Ovary (tissue), 9 donors: ENCODE measurements around the gene NAMPT. TPM values are rescaled to one million over a fixed set of nuclear protein-coding genes. Genes with fewer than 3 reads are reported as not detected.

ENCODE experiments used
- DNase-seq, 5 donors: peaks; one replicate each; pipeline ENCODE4 v3.0.0-alpha.2; 2019 to 2020
- H3K27ac ChIP-seq, 2 donors: fragments of 200-600 bp; one replicate each; pipeline versions ENCODE4 v1.5.1 to v1.8.0; 2019 to 2022
- H3K27me3 ChIP-seq: fragments of 200-600 bp; one replicate; pipeline ENCODE4 v1.8.0; 2022
- H3K36me3 ChIP-seq: fragments of 200-600 bp; sonication (generic); one replicate; pipeline ENCODE4 v1.5.1; 2019
- H3K4me1 ChIP-seq: one replicate; pipeline ENCODE4 v1.8.1; 2013; ENCODE audit warnings: mild to moderate bottlenecking, moderate library complexity; ENCODE audit not compliant: insufficient read depth
- H3K4me3 ChIP-seq: fragments of 200-600 bp; sonication (generic); one replicate; pipeline ENCODE4 v1.5.1; 2017
- H3K9me3 ChIP-seq, 2 donors: fragments of 200-600 bp in 1 of 2; sonication (generic) in 1 of 2; one replicate each; pipeline versions ENCODE4 v1.5.1 to v1.8.1; 2013 to 2019; ENCODE audit warnings: mild to moderate bottlenecking in 1 of 2, moderate library complexity in 1 of 2
- CTCF ChIP-seq, 3 donors: fragments of 450-650 bp in 2 of 3; fragments of 200-600 bp in 1 of 3; IDR thresholded peaks; one replicate each; pipeline versions ENCODE4 v1.5.1 to v1.8.0; 2016 to 2022; ENCODE audit warnings: antibody characterized with exemption in 3 of 3, mild to moderate bottlenecking in 1 of 3
- EP300 ChIP-seq: sonication (generic); formaldehyde crosslinking; IDR thresholded peaks from one replicate; pipeline ENCODE4 v1.6.1; 2017; ENCODE audit warnings: antibody characterized with exemption
- POLR2A ChIP-seq: fragments of 450-650 bp; IDR thresholded peaks from one replicate; pipeline ENCODE4 v1.6.1; 2017; ENCODE audit warnings: antibody characterized with exemption, mild to moderate bottlenecking, moderate library complexity
- WGBS, 3 donors: extraction: QIAGEN DNeasy Blood & Tissue Kit in 1 of 3; methylation state at CpG; one replicate each; pipeline versions ENCODE4 v1.1.5 to v1.1.7; 2013 to 2017; 5-methylcytosine and 5-hydroxymethylcytosine counted together
- intact Hi-C, 4 donors: fragments of 100-400 bp; cut with DNase I; formaldehyde crosslinking; loops; one replicate each; pipeline versions ENCODE4 v1.11.0 to v1.15.1; 2022 to 2023
- polyA plus RNA-seq, 2 donors: library from polyadenylated mRNA; stranded (reverse); fragments of 200-250 nt in 1 of 2; fragments of 350-450 nt in 1 of 2; fragmentation: Illumina TruSeq in 1 of 2; extraction: RNeasy Lipid Tissue Mini Kit (QIAGEN cat#74804) in 1 of 2; gene quantifications; one replicate each; pipeline ENCODE4 v1.2.3, GENCODE V29; 2013 to 2014
- total RNA-seq, 7 donors: library from RNA; depleted of rRNA in 2 of 7; stranded (reverse); fragments of >200 nt in 2 of 7; fragmentation: NEBNext Ultra II Directional in 3 of 7; extraction: Animal tissue kit (Norgen Biotek cat#: 25700) in 3 of 7; gene quantifications; one replicate each; pipeline versions ENCODE4 v1.1.0 to v1.2.4, GENCODE V29; 2016 to 2023
- donor health status: DM: no; HTN: no; CAD: no; lungs with moderate emphysema.
- donor health status: DM: no; HTN: no; CAD: no.
- donor health status: Bipolar disorder and iron deficiency.
- donor health status: DM: yes; HTN: yes; CAD: no.
- donor health status: DM: no; HTN: no; CAD: no.
- donor health status: DM: yes; HTN: yes; CAD: no.

Gene NAMPT
- total and polyA plus RNA-seq, 9 donors = 39.5 to 609 (median 159) TPM

GRCh38 chr7:106234425-106234824, 50.4 kb downstream of the NAMPT start:
- intact Hi-C loops = no loop called here
- no peaks in the 10 kb centered on the region for H3K4me1 ChIP-seq
- TF ChIP-seq CTCF (IDR thresholded peaks at IDR 0.05) (no peak), EP300 (no peak), POLR2A (no peak)
- no peak overlapping the region for H3K27ac ChIP-seq
- H3K4me3 ChIP-seq = no peak overlapping the region
- no peaks in the 10 kb centered on the region for H3K9me3 ChIP-seq
- H3K27me3 ChIP-seq = no peaks in the 10 kb centered on the region
- DNase-seq = no peak
- no peaks in the 10 kb centered on the region for H3K36me3 ChIP-seq
- WGBS, 3 donors = 93 to 95% (median 94%) methylated on average over 1 of the region's 1 CpG

GRCh38 chr7:106231856-106232490, 52.8 kb downstream of the NAMPT start:
- Histone ChIP-seq H3K4me1 (no peaks in the 10 kb centered on the region), H3K36me3 (no peaks in the 10 kb centered on the region), H3K27me3 (no peaks in the 10 kb centered on the region), H3K4me3 (no peak overlapping the region), H3K27ac (no peak overlapping the region), H3K9me3 (no peaks in the 10 kb centered on the region)
- DNase-seq = no peak
- intact Hi-C loops = no loop called here
- 84 to 86% (median 84%) methylated on average over 7 of the region's 7 CpGs for WGBS, 3 donors
- no peak for TF ChIP-seq CTCF (IDR thresholded peaks at IDR 0.05)
- TF ChIP-seq POLR2A = no peak
- TF ChIP-seq EP300 = no peak

- H3K4me3 ChIP-seq = no peak overlapping the region
- H3K36me3 ChIP-seq = no peaks in the 10 kb centered on the region
- no peak for DNase-seq
- no peaks in the 10 kb centered on the region for H3K27me3 ChIP-seq
- H3K4me1 ChIP-seq = no peaks in the 10 kb centered on the region
- TF ChIP-seq POLR2A (no peak), EP300 (no peak), CTCF (IDR thresholded peaks at IDR 0.05) (no peak)
- H3K9me3 ChIP-seq = no peaks in the 10 kb centered on the region
- H3K27ac ChIP-seq = no peak overlapping the region
- intact Hi-C loops = no loop called here
These were observed 58.9 kb downstream of the NAMPT start for GRCh38 chr7:106225856-106226255.

- H3K27ac ChIP-seq = no peak overlapping the region
- DNase-seq = no peak
- H3K4me1 ChIP-seq = no peaks in the 10 kb centered on the region
- H3K36me3 ChIP-seq = no peaks in the 10 kb centered on the region
- no peaks in the 10 kb centered on the region for H3K9me3 ChIP-seq
- no peaks in the 10 kb centered on the region for H3K27me3 ChIP-seq
- TF ChIP-seq EP300 = no peak
- TF ChIP-seq CTCF (IDR thresholded peaks at IDR 0.05) = no peak
- TF ChIP-seq POLR2A = no peak
- 31 to 39% (median 34%) methylated on average over 6 of the region's 6 CpGs for WGBS, 3 donors
- intact Hi-C loops = no loop called here
- H3K4me3 ChIP-seq = no peak overlapping the region
These were observed 60.0 kb downstream of the NAMPT start for GRCh38 chr7:106224797-106225196.
